LNCaP clone FGC (cell line): ENCODE results near the gene COX17.

Experiments
- DNase-seq: peaks from one replicate; pipeline ENCODE4 v3.0.0-alpha.2; 2011; ENCODE audit warnings: low read depth
- H3K4me3 ChIP-seq: 2 replicates; pipeline ENCODE4 v1.5.1; 2011; ENCODE audit warnings: mild to moderate bottlenecking, low read depth, low read length, control low read depth
- TF ChIP-seq, protein P1 (sequence below): IDR thresholded peaks from 2 replicates; pipeline ENCODE4 v1.5.1; 2012; ENCODE audit warnings: mild to moderate bottlenecking; ENCODE audit not compliant: control insufficient read depth, insufficient read depth; ENCODE audit errors: extremely low read depth

The COX17 gene, protein sequence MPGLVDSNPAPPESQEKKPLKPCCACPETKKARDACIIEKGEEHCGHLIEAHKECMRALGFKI

DNA sequence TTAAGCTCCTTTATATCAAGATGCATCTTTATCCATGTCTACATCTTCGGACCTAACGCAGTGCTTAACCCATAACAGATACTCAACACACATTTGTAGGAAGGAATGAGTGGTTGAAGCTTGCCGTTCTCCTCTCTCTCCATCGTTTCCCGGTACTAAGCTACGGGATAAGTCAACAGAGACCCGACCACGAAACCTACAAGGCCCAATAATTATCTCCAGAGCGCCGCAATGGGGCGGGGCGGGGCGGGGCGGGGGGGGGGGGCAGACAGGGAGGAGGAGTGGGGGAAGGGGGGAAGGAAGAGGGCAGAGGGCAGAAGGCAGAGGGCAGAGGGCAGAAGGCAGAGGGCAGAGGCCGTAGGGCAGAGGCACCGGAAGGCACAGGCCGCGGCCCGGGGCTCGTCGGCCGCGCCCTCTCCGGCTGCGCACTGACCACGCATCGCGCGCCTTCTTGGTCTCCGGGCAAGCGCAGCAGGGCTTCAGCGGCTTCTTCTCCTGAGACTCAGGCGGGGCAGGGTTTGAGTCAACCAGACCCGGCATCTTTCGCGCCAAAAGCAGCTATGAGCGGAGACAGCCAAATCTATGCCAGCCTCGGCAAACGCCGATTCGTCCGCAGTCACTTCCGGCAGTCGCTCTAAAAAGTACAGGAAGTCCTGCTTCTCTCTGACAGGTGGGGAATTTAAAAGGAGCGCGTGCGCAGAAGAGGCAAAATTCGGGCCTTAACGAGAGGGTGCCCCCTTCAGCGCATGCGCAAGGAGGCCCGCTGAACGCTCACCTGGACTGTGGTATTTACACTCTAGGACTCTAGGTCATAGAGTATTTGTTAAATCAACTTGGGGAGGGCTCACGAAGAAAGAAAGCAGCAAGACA is at the start of gene COX17:
Gene COX17, minus strand, starts transcription at position 636 of the 870 bp plus-strand sequence. Its CDS starts 96 bp downstream, at position 540.
- H3K4me3 ChIP-seq, result peak within 1 kb of the TSS; percentile 70
- peak; percentile 96 for DNase-seq
- TF ChIP-seq, protein P1, sequence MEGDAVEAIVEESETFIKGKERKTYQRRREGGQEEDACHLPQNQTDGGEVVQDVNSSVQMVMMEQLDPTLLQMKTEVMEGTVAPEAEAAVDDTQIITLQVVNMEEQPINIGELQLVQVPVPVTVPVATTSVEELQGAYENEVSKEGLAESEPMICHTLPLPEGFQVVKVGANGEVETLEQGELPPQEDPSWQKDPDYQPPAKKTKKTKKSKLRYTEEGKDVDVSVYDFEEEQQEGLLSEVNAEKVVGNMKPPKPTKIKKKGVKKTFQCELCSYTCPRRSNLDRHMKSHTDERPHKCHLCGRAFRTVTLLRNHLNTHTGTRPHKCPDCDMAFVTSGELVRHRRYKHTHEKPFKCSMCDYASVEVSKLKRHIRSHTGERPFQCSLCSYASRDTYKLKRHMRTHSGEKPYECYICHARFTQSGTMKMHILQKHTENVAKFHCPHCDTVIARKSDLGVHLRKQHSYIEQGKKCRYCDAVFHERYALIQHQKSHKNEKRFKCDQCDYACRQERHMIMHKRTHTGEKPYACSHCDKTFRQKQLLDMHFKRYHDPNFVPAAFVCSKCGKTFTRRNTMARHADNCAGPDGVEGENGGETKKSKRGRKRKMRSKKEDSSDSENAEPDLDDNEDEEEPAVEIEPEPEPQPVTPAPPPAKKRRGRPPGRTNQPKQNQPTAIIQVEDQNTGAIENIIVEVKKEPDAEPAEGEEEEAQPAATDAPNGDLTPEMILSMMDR, result no peak

DNA sequence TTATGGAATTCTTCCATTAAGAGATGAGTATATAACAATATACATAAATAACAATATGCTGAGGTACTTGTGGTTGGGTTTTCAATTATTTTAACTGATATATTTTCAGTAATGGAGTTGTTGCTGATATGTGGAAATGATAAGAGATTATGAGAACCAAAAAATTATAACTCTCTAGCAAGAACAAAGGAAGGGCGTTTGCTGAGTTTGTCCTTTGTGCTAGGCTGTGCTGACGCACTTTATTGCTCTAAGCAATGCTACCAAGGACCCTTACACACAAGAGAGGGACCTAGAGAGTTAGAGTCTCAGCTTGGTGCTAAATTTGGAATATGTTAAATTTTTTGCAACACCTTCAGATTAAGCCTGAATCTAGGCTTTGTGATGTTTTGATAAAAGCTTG is 49.7 kb upstream of the COX17 start:
- DNase-seq, result no peak
- TF ChIP-seq, protein P1, result no peak
- no peak overlapping the region for H3K4me3 ChIP-seq

DNA sequence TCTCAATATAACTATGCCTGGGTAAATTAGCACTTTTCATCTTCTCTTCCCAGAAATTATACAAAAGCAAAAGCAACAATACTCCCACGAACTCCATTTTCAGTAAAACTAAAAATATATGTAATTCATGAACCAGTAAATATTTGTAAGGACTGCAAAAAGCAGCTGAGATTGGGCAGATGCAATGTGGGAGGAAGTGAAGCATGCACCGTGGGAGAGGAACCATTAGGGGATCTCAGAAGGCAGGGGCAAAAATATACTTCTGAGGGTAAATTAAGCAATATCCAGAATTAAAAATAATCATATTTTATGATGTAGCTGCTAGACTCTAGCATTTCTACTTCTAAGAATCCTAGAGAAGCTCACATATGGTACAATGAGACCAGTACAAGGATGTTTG is 45.8 kb upstream of the COX17 start:
- no peak overlapping the region for H3K4me3 ChIP-seq
- TF ChIP-seq, protein P1, result no peak
- DNase-seq, result no peak

DNA sequence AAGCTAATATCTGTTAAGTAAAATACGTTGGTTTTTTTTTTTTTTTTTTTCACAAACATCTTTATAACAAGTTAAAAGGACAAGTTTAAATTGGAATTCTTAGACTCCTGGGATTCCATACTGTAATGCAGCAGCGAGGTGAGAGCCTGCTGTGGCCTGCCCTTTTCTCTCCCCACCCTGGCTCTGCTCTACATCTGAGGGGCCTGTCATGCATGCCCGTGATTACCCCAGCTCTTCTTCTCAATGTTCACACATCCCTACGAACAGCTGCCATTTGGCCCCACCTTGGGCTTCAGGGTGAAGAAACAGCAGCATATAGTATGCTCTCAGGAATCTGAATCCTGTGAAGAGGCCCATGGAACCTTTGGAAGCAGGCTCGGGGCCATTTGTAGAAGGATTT is 40.3 kb upstream of the COX17 start:
- DNase-seq, result no peak
- TF ChIP-seq, protein P1, result no peak
- no peak overlapping the region for H3K4me3 ChIP-seq

DNA sequence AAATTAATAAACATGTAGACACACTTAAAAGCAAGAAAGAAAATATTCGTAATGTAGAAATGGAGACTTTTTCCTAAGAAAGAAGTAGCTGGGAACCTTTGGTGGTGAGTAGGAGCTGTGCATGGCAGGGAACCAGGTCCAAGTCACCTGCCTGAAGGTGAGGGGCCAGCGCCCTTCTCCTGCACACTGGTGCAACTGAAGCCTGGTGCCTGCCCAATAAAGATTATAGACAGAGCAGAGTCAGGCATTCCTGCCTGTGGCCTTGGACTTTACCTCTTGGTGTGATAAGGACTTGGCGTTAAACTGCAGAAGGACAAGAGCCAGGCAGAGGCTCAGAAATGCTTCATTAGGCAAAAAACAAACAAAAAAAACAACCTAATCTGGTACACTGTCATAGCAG is 39.8 kb upstream of the COX17 start:
- H3K4me3 ChIP-seq, result no peak overlapping the region
- peak; percentile 44 for DNase-seq
- TF ChIP-seq, protein P1, result no peak

DNA sequence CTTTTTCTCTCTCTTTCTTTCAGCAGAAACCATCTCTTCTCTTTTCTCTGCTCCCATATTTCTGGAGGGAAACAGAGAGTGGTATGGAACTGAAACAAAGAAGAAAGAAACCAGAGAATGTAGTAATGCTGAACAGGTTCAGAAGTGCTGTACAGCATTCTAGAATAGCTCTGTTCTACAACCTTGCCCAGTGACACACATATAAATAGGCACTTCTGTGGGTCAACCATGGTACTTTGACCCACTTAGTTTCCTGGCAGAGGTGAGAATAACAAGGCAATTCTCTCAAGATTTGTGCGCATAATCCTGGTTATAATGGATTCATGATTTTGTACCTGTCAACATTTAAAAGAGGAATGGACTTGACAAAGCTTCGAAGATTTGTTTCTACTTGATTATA is 37.9 kb upstream of the COX17 start:
- H3K4me3 ChIP-seq, result no peak overlapping the region
- TF ChIP-seq, protein P1, result no peak
- DNase-seq, result no peak
